CD1c-positive myeloid dendritic cell (primary cell): ENCODE measurements around the gene CCNK.

Experiments
- DNase-seq: peaks from one replicate; pipeline ENCODE4 v3.0.0-alpha.2; 2016; ENCODE audit errors: extremely low spot score

The CCNK gene

GRCh38 chr14:99552572-99553216 lies 71.5 kb downstream of the CCNK start:
- no peak for DNase-seq

DNA sequence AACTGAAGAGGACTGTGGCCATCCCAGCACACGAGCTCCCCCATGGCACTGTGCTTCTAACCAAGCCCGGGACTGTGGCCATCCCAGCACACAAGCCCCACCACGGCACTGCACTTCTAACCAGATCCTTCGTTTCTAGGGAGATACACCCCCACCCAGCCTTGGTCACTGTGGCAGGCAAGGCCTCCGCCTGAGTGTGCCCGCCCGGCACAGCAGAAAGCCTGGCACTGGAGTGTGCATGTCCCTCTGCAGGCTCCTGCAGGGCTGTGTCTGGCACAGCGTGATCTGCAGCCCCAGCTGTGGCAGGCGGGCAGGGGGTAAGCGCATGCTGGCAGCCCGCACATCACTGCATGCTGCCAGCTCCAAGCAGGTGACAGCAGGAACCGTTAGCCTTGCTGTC lies 73.0 kb downstream of the CCNK start:
- no peak for DNase-seq

- no peak for DNase-seq
Observed at GRCh38 chr14:99554757-99555531, 73.7 kb downstream of the CCNK start.

DNA sequence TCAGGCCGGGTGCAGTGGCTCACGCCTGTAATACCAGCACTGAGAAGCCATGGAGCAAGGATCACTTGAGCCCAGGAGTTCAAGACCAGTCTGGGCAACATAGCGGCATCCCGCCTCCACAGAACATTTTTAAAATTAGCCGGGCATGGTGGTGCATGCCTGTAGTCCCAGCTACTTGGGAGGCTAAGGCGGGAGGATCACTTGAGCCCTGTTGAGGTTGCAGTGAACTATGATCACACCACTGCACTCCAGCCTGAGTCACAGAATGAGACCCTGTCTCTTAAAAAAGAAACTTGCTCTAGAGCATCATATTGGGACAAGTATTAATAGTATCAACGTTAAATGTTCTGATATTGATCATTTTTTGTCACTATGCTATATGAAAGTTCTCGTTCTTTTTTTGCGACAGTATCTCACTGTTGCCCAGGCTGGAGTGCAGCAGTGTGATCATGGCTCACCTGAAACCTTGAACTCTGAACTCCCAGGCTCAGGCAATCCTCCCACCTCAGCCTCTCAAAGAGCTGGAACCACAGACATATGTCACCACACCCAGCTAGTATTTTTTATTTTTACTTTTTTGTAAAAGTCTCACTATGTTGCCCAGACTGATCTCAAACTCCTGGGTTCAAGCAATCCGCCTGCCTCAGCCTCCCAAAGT lies 75.1 kb downstream of the CCNK start:
- no peak for DNase-seq

DNA sequence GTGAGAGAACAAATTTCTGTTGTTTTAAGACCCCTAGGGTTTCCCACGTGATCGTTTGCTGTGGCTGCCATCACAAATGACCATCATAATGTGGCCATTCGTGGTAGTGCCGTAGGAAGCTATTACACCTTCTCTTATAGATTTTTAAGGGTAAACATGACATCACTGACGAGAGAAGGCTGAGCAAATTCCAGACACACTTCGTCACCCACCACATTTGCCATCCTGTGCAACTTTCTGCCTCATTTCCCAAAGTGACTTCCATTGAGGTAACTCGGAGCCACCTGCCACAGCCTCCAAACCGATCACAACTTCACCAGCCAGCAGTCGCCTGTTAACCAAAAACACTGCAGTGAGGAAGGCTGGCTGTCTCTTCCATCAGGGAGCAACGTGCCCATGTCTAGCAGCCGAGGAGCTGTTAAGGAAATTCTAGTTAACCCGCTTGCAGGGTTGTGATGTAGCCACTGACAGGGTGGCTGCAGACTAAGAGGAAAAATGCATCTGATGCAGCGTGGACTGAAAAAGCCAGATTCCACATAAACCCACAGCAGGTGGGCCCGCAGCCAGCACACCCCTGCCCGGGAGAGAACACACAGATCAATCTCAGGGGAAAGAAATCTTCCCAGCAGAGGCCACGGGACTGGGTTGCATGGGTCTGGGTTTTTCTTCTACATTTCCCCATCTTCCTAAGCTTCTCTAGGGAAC lies 78.2 kb downstream of the CCNK start:
- DNase-seq, result no peak

DNA sequence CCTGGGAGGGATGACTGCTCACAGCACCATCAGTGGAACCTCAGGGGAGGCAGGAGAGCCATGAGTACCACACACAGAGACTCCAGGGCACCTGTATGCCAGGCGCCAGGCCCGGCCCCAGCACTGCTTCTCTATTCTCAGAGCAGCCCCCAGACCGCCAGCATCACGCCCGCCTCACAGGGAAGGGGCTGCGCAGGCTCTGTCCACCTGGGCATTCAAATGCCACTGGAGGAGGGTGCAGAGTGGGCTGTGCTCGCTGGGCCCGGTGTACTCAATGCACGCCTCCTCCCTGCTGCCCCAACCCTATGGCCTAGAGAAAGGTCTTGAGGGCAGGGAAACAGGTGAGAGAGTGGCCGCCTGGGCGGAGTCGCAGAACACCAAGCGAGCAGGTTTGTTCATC lies 79.2 kb downstream of the CCNK start:
- DNase-seq, result no peak

DNA sequence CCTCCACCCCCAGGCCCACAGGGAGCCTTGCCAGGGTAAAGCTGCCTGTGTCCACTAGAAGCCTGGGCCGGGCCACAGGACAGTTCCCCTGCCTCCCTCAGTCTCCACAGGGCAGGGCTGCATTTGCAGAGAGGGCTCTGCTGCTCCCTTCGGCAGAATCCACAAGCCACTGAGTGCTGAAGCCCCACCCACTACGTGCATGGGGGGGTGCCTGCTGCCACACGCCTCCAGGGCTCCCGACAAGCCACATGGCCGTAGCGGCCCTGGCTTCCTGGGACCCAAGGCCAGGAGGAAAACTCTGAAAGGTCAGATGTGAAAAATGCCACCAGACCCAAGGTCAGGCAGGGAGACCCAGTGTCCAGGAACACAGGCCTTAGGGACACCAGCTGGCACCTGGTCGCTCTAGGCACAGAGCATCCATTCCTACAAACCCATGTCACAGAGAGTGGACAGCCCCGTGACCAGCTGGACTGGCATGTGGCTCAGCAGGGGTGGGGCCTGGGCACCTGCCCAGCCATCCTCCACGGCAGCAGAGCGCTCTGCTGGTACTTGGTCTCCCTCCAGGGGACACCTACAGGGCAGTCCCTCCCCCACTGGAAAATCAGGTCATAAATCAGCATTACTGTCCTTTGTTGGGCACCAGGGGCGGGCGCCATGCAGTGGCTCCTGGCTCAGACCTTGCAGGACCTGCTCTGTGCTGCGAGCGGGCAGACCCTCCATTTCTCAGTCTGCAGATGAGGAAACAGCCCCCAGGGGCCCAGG lies 79.9 kb downstream of the CCNK start:
- DNase-seq, result no peak

DNA sequence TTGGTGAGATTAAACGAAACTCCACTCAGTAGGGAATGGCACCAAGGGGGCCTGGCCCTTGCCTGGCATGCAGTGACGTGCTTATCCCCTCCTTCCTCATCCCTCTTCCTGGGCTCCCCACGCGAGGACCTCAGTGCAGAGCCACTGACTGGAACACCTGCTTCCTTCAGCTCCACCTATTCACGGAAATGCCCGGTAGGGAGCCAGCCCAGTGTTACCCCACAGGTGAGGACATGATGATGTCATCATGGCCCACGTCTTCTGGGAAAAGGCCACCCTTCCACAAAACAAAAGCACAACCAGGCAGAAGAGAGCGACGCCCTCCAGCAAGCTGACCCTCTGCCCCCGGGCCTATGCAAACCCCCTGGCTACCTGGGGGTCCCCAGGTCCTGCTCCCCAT lies 80.7 kb downstream of the CCNK start:
- DNase-seq, result no peak
